Endodermal cell (in vitro differentiated cells): ENCODE measurements around the gene HNRNPAB. TPM values are rescaled to one million over a fixed set of nuclear protein-coding genes. Genes with fewer than 3 reads are reported as not detected.

Experiments used
- DNase-seq: peaks from one replicate; pipeline ENCODE4 v3.0.0-alpha.2; 2017
- H3K27ac ChIP-seq: 2 replicates; pipeline ENCODE4 v1.5.1; 2013; ENCODE audit warnings: mild to moderate bottlenecking, low read depth, low read length, moderate library complexity
- H3K27me3 ChIP-seq: 2 replicates; pipeline ENCODE4 v1.6.1; 2013; ENCODE audit warnings: mild to moderate bottlenecking, low read length, moderate library complexity; ENCODE audit not compliant: insufficient read depth, control insufficient read depth, poor library complexity, severe bottlenecking
- H3K36me3 ChIP-seq: 2 replicates; pipeline ENCODE4 v1.7.0; 2013; ENCODE audit warnings: mild to moderate bottlenecking, low read length, moderate library complexity; ENCODE audit not compliant: control insufficient read depth, insufficient read depth
- H3K4me1 ChIP-seq: one replicate; pipeline ENCODE4 v1.7.0; 2013; ENCODE audit warnings: low read length; ENCODE audit not compliant: control insufficient read depth, insufficient read depth
- H3K4me3 ChIP-seq: 2 replicates; pipeline ENCODE4 v1.5.1; 2013; ENCODE audit warnings: mild to moderate bottlenecking, low read length, moderate library complexity
- H3K9ac ChIP-seq: 2 replicates; pipeline ENCODE4 v1.6.1; 2013; ENCODE audit warnings: mild to moderate bottlenecking, low read length, moderate library complexity; ENCODE audit not compliant: poor library complexity, severe bottlenecking; ENCODE audit errors: extremely low read depth
- H3K9me3 ChIP-seq: 2 replicates; pipeline ENCODE4 v1.6.1; 2013; ENCODE audit warnings: mild to moderate bottlenecking, low read length, moderate library complexity; ENCODE audit not compliant: control insufficient read depth
- H3K27ac Mint-ChIP-seq: 2 replicates; pipeline ENCODE4 v1.8.0; 2020; ENCODE audit warnings: mixed read lengths
- H3K27me3 Mint-ChIP-seq: 2 replicates; pipeline ENCODE4 v1.8.0; 2021; ENCODE audit warnings: mild to moderate bottlenecking, mixed read lengths; ENCODE audit not compliant: insufficient read depth
- H3K36me3 Mint-ChIP-seq: 2 replicates; pipeline ENCODE4 v1.8.0; 2020; ENCODE audit warnings: low read depth, mixed read lengths
- H3K4me1 Mint-ChIP-seq: 2 replicates; pipeline ENCODE4 v1.8.0; 2020; ENCODE audit warnings: mixed read lengths
- H3K4me3 Mint-ChIP-seq: 2 replicates; pipeline ENCODE4 v1.8.0; 2020; ENCODE audit warnings: mild to moderate bottlenecking, moderate library complexity, mixed read lengths
- H3K9me3 Mint-ChIP-seq: 2 replicates; pipeline ENCODE4 v1.8.0; 2020; ENCODE audit warnings: mild to moderate bottlenecking, mixed read lengths
- CTCF ChIP-seq: fragments of 200-600 bp; sonication (generic); conservative IDR thresholded peaks from 2 replicates; pipeline ENCODE4 v1.5.0; 2021; ENCODE audit warnings: antibody characterized with exemption, mild to moderate bottlenecking
- WGBS, 2 experiments: methylation state at CpG; one replicate each; pipeline versions ENCODE4 v1.1.5 to v1.1.7; 2013; ENCODE audit warnings: missing lambda C conversion rate in 2 of 2, mixed read lengths in 1 of 2; ENCODE audit not compliant: insufficient coverage in 1 of 2, insufficient read length in 1 of 2; 5-methylcytosine and 5-hydroxymethylcytosine counted together
- total RNA-seq, 2 donors: library from RNA; stranded (reverse); fragmentation: NEBNext Ultra II Directional in 1 of 2; extraction: Animal tissue kit (Norgen Biotek cat#: 25700) in 1 of 2; gene quantifications; 2 replicates in 1 of 2; 3 replicates in 1 of 2; pipeline ENCODE4 v1.2.1, GENCODE V29; 2021

Gene HNRNPAB
- total RNA-seq, 2 donors from 2014 or later: 343 to 353 TPM

- H3K9me3 ChIP-seq: no peaks in the 10 kb centered on the region
- peak; percentile 35 for TF ChIP-seq CTCF
- Mint-ChIP-seq H3K27me3 (no peaks in the 10 kb centered on the region), H3K4me3 (no peak overlapping the region), H3K9me3 (peaks cover 7% of the 10 kb centered on the region), H3K27ac (no peak overlapping the region), H3K4me1 (peaks cover 27% of the 10 kb centered on the region), H3K36me3 (peaks cover 2% of the 10 kb centered on the region)
- no peaks in the 10 kb centered on the region for H3K4me1 ChIP-seq
- H3K9ac ChIP-seq: no peak overlapping the region
- H3K27me3 ChIP-seq: no peaks in the 10 kb centered on the region
- H3K36me3 ChIP-seq: no peaks in the 10 kb centered on the region
- peak; percentile 63 for DNase-seq
- H3K27ac ChIP-seq: no peak overlapping the region
- WGBS, 2 experiments: 91 to 95% methylated on average over 8 of the region's 8 CpGs
- no peak overlapping the region for H3K4me3 ChIP-seq
These were observed 26.8 kb upstream of the HNRNPAB start for GRCh38 chr5:178177569-178177968.

GRCh38 chr5:178180141-178180863 is 24.0 kb upstream of the HNRNPAB start:
- H3K4me1 ChIP-seq: no peaks in the 10 kb centered on the region
- H3K27ac ChIP-seq: no peak overlapping the region
- no peaks in the 10 kb centered on the region for H3K36me3 ChIP-seq
- H3K9ac ChIP-seq: no peak overlapping the region
- peaks cover 2% of the 10 kb centered on the region for H3K36me3 Mint-ChIP-seq
- peak overlapping the region; percentile 5 for H3K4me3 Mint-ChIP-seq
- 31 to 40% methylated on average over 5 to 7 of the region's 9 CpGs for WGBS, 2 experiments
- peaks cover 9% of the 10 kb centered on the region for H3K9me3 Mint-ChIP-seq
- no peaks in the 10 kb centered on the region for H3K27me3 ChIP-seq
- H3K27me3 Mint-ChIP-seq: no peaks in the 10 kb centered on the region
- peaks cover 27% of the 10 kb centered on the region for H3K4me1 Mint-ChIP-seq
- H3K4me3 ChIP-seq: no peak overlapping the region
- TF ChIP-seq CTCF: no peak
- peak overlapping the region; percentile 93 for H3K27ac Mint-ChIP-seq
- peak; percentile 96 for DNase-seq
- H3K9me3 ChIP-seq: no peaks in the 10 kb centered on the region

- no peak for TF ChIP-seq CTCF
- Histone ChIP-seq H3K27ac (no peak overlapping the region), H3K4me3 (no peak overlapping the region), H3K36me3 (no peaks in the 10 kb centered on the region), H3K9me3 (no peaks in the 10 kb centered on the region), H3K27me3 (no peaks in the 10 kb centered on the region), H3K9ac (no peak overlapping the region), H3K4me1 (no peaks in the 10 kb centered on the region)
- H3K27ac Mint-ChIP-seq: peak overlapping the region; percentile 70
- H3K36me3 Mint-ChIP-seq: peaks cover 2% of the 10 kb centered on the region
- WGBS, 2 experiments: 60 to 63% methylated on average over 2 to 4 of the region's 4 CpGs
- peaks cover 27% of the 10 kb centered on the region for H3K4me1 Mint-ChIP-seq
- H3K4me3 Mint-ChIP-seq: no peak overlapping the region
- peak; percentile 63 for DNase-seq
- H3K27me3 Mint-ChIP-seq: no peaks in the 10 kb centered on the region
- H3K9me3 Mint-ChIP-seq: peaks cover 9% of the 10 kb centered on the region
These were observed 22.0 kb upstream of the HNRNPAB start for GRCh38 chr5:178182158-178182876.
